GM21717 (cell line): ENCODE measurements around the gene ENPP4.
"Not testable (repeated sequence)": the region's sequence is repeated elsewhere in the genome, so short reads cannot be mapped to it uniquely, and the experiment has no call there.

Source experiments
- ATAC-seq: cut with Tn5 transposase; IDR thresholded peaks from one replicate; pipeline ENCODE4 v1.9.1; 2021; ENCODE audit warnings: mild to moderate bottlenecking, moderate library complexity; ENCODE audit not compliant: unreplicated experiment

The ENPP4 gene, protein sequence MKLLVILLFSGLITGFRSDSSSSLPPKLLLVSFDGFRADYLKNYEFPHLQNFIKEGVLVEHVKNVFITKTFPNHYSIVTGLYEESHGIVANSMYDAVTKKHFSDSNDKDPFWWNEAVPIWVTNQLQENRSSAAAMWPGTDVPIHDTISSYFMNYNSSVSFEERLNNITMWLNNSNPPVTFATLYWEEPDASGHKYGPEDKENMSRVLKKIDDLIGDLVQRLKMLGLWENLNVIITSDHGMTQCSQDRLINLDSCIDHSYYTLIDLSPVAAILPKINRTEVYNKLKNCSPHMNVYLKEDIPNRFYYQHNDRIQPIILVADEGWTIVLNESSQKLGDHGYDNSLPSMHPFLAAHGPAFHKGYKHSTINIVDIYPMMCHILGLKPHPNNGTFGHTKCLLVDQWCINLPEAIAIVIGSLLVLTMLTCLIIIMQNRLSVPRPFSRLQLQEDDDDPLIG

GRCh38 chr6:46129629-46130511 lies at the start of gene ENPP4:
TSS of gene ENPP4 (plus strand) at chr6:46129989. CDS start at chr6:46139584, 9,595 bp downstream.
- ATAC-seq, result peak; percentile 97

GRCh38 chr6:46080111-46080510 lies 49.7 kb upstream of the ENPP4 start:
- ATAC-seq, result no peak

GRCh38 chr6:46085688-46086087 lies 44.1 kb upstream of the ENPP4 start:
- not testable (repeated sequence) for ATAC-seq

GRCh38 chr6:46090115-46091079 lies 39.4 kb upstream of the ENPP4 start:
- ATAC-seq, result no peak

DNA sequence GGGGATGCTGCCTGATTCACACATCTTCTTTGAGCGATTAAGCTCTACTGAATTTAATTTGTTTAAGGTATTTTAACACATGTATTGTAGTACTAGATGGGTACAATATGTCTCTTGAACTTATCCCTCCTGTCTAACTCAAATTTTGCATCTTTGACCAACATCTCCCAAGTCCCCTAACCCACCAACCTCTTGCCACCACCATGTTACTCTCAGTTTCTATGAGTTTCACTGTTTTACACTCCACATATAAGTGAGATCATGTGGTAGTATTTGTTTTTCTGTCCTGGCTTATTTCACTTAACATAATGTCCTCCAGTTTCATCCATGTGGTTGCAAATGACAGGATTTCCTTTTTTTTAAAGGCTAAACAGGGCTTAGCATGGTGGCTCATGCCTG lies 38.7 kb upstream of the ENPP4 start:
- no peak for ATAC-seq

- ATAC-seq, result no peak
These were observed 34.5 kb upstream of the ENPP4 start for GRCh38 chr6:46095251-46095650.

- ATAC-seq, result no peak
These were observed 32.4 kb upstream of the ENPP4 start for GRCh38 chr6:46097366-46097765.

DNA sequence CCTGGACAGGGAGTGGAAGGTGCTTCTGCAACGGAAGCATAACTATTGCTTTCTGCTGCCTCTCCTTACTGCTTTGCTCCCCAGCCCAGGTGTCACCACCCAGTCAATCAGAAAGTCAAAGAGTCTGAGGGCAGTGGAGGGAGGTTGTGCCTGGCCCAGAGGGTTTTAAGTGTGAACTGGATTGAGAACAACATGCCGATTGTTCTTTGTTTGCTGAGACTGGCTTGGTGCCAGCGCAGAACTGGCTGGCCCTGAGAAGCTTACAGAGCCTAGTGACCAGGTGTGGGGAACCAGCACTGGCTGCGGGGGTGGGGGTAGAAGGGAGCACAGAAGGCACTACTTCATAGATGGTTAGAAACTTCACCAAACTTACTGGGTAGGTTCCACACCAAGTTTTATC lies 31.1 kb upstream of the ENPP4 start:
- ATAC-seq, result no peak

- no peak for ATAC-seq
These were observed 29.8 kb upstream of the ENPP4 start for GRCh38 chr6:46099952-46100351.

GRCh38 chr6:46102123-46102522 lies 27.7 kb upstream of the ENPP4 start:
- ATAC-seq, result no peak

DNA sequence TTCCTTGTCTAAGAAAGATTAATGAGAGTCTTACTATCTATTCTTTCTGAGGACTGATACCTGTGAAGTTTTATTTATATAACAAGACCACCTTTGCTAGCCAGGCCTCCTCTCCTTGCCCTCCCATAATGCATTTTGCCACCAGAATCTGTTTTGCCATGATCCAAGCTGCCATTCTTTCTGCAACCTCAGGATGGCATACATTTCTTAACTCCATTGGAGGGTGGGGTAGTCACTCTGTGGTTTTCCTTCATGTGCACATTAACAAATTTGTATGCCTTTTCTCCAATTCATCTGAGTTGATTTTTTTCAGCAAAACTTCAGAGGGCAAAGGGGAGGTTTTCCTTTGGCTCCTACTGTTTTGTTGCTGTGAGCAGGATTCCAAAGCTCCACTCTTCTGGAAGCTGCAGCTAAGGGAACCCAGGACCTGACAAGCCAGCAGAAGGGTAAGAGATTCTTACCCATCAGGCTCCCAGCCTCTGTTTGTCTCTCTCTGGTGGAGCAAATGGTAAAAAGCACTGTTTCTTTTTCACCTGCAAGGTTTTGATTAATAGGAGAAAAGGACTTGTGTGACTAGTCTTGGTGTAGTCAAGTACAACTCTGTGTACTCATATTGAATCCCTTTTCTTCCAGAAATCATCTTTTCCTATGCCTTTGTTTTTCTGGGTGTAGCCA lies 26.2 kb upstream of the ENPP4 start:
- peak; percentile 35 for ATAC-seq

DNA sequence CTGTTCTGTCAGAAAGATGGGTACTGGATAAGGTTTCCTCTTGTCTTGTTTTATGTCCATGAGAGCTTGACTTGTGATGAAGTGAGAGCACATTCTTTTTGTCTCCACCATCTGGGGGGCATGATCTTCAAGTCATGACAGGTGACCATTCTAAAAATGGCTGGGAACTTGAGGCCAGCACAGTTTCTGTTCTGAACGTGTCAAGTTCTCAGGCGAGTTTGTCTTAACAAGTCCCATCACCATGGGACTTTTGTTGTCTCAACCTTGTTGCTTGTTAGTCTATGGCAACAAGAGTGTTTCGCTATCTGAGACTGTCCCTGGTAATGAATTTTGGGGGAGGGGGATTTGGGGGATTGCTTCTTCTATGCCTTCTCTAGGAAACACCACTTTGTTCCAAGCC lies 25.6 kb upstream of the ENPP4 start:
- peak; percentile 61 for ATAC-seq

DNA sequence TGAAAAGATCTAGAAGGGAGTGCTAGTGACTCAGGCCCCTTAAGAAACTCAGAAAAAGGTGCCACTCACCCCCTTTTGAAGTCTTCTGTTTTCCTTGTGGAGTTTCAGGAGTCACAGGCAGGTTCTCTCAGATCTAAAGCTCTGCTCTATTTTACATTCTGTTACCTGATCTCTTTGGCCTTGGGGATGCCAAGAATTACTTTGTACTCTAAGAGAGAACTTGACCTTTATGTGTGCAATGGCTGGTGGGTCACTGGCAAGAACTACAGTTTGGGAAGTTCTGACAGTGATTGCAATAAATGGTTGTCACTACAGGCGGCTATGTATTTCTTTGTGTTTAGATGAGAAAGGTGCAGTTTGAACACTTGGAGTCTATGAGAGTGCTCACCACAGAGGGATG lies 24.2 kb upstream of the ENPP4 start:
- no peak for ATAC-seq

GRCh38 chr6:46113370-46113769 lies 16.4 kb upstream of the ENPP4 start:
- no peak for ATAC-seq

- no peak for ATAC-seq
These were observed 14.2 kb upstream of the ENPP4 start for GRCh38 chr6:46115634-46116033.

- ATAC-seq, result no peak
These were observed 13.5 kb upstream of the ENPP4 start for GRCh38 chr6:46116289-46116688.

- no peak for ATAC-seq
These were observed 11.6 kb upstream of the ENPP4 start for GRCh38 chr6:46118157-46118556.

DNA sequence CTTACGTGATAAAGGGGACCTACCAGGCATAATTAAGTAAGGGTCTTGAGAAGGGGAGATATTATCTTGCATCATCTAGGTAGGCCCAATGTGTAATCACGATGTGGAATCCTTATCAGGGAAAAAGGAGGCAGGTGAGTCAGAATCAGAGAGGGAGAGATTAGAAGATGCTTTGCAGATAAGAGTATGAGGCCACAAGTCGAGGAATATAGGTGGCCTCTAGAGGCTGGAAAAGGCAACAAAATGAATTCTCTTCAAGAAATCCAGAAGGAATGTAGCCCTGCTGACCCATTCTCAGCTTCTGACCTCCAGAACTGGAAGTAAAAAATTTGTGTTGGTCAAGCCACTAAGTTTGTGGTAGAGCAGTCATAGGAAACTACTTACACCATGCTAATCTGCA lies 11.0 kb upstream of the ENPP4 start:
- ATAC-seq, result no peak

DNA sequence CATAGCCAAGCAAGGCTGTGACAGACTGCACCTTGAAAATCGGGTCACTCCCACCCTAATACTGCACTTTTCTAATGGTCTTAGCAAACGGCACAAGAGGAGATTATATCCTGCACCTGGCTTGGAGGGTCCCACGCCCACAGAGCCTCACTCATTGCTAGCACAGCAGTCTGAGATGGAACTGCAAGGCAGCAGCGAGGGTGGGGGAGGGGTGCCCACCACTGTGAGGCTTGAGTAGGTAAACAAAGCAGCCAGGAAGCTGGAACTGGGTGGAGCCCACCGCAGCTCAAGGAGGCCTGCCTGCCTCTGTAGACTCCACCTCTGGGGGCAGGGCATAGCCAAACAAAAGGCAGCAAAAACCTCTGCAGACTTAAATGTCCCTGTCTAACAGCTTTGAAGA lies 10.1 kb upstream of the ENPP4 start:
- ATAC-seq, result not testable (repeated sequence)

- no peak for ATAC-seq
These were observed 1.3 kb upstream of the ENPP4 start for GRCh38 chr6:46128476-46128875.
